Erythroblast (primary cell): ENCODE data around the gene WDR1.

Experiments used
- GATA1 ChIP-seq: IDR thresholded peaks from 2 replicates; pipeline ENCODE4 v1.6.1; 2011; ENCODE audit warnings: low read depth, mild to moderate bottlenecking, control low read depth, low read length, moderate library complexity
- POLR2A ChIP-seq: IDR thresholded peaks from 2 replicates; pipeline ENCODE4 v1.6.1; 2011; ENCODE audit warnings: mild to moderate bottlenecking, low read length

DNA sequence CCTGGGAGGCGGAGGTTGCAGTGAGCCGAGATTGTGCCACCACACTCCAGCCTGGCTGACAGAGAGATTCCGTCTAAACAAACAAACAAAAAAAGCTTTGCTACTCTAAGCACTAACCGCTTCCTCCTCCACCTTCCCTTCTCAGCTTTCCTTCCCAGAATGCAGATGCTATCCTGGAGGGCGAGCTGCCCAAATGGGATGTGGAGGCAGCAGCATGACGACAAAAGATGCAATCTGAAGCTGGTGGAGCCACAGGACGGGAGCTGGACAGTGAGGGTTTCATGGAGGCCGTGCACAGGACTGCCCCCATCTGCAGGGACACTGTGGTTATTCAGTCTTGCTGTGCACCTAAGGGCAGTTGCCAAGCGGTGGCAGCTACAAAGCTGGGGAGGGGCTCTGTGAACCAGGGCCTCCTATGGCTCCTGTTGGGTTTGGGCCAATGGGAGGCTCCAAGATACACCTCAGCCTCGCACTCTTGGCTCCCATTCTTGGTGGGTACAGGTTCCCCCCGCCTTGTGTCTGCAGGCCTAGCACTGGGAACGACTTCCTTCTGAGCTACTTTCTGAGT is 47.4 kb downstream of the WDR1 start:
- TF ChIP-seq POLR2A = no peak
- TF ChIP-seq GATA1 = no peak
